HG03064 (cell line): ENCODE measurements around the gene MCUB.

Experiments used
- ATAC-seq: cut with Tn5 transposase; IDR thresholded peaks from one replicate; pipeline ENCODE4 v1.9.1; 2021; ENCODE audit warnings: low read depth; ENCODE audit not compliant: unreplicated experiment

Gene MCUB

GRCh38 chr4:109719604-109720003 lies 159.6 kb downstream of the MCUB start:
- ATAC-seq: no peak

- ATAC-seq: no peak
These were observed 161.0 kb downstream of the MCUB start for GRCh38 chr4:109721033-109721432.

- ATAC-seq: no peak
These were observed 162.3 kb downstream of the MCUB start for GRCh38 chr4:109722357-109722756.

GRCh38 chr4:109723110-109723509 lies 163.1 kb downstream of the MCUB start:
- no peak for ATAC-seq

- no peak for ATAC-seq
These were observed 168.3 kb downstream of the MCUB start for GRCh38 chr4:109728385-109728784.

- no peak for ATAC-seq
These were observed 169.2 kb downstream of the MCUB start for GRCh38 chr4:109729117-109729717.

- ATAC-seq: peak; percentile 83
These were observed 169.9 kb downstream of the MCUB start, which contains the start of gene PLA2G12A for GRCh38 chr4:109729718-109730618. Gene PLA2G12A (minus strand): TSS chr4:109730070. CDS start chr4:109729809, 261 bp downstream.

GRCh38 chr4:109730619-109731545 lies 170.8 kb downstream of the MCUB start:
- ATAC-seq: no peak

GRCh38 chr4:109733728-109734127 lies 173.7 kb downstream of the MCUB start:
- no peak for ATAC-seq

GRCh38 chr4:109735566-109736365 lies 175.7 kb downstream of the MCUB start:
- ATAC-seq: no peak
